Panc1 (cell line): ENCODE measurements around the gene RPS24. TPM values are rescaled to one million over a fixed set of nuclear protein-coding genes. Genes with fewer than 3 reads are reported as not detected.

Experiments
- ATAC-seq: fragments of 200-7000 bp; cut with Tn5 transposase; 2 replicates; pipeline ENCODE4 v1.9.1; 2020; ENCODE audit warnings: mild to moderate bottlenecking, moderate library complexity
- BruUV-seq: library from RNA; stranded (reverse); fragments of 400-500 nt; replicated peaks from 2 replicates; lab custom pipeline; 2021; lab: Mats Ljungman, UMichigan
- CTCF ChIA-PET: fragments of 300-600 bp; sonication (Branson Sonifier 250); formaldehyde crosslinking; loops from one replicate; lab custom pipeline; 2022; ENCODE audit warnings: antibody characterized with exemption; lab: Charles Lee
- POLR2A ChIA-PET: fragments of 300-600 bp; sonication (Branson Sonifier 250); formaldehyde crosslinking; loops from one replicate; lab custom pipeline; 2022; ENCODE audit warnings: antibody characterized with exemption; lab: Charles Lee
- DNase-seq: peaks from one replicate; pipeline ENCODE4 v3.0.0-alpha.2; 2010; ENCODE audit warnings: low read depth, low spot score
- H3K27ac ChIP-seq: 2 replicates; pipeline ENCODE4 v1.5.1; 2011; ENCODE audit warnings: mild to moderate bottlenecking, low read length, inconsistent platforms
- H3K27me3 ChIP-seq: fragments of 200-500 bp; sonication (Bioruptor generic); 2 replicates; pipeline ENCODE4 v1.6.0; 2014; ENCODE audit warnings: low read length, inconsistent platforms; ENCODE audit not compliant: control insufficient read depth, insufficient read depth
- H3K36me3 ChIP-seq: fragments of 200-500 bp; sonication (Bioruptor generic); 2 replicates; pipeline ENCODE4 v1.5.1; 2014; ENCODE audit warnings: inconsistent platforms, mild to moderate bottlenecking, low read length, moderate library complexity; ENCODE audit not compliant: control insufficient read depth, insufficient read depth
- H3K4me1 ChIP-seq: 2 replicates; pipeline ENCODE4 v1.5.1; 2011; ENCODE audit warnings: inconsistent platforms, mild to moderate bottlenecking, low read length, moderate library complexity; ENCODE audit not compliant: control insufficient read depth, insufficient read depth
- H3K4me3 ChIP-seq, 2 experiments: 2 replicates each; pipeline ENCODE4 v1.5.1; 2011 to 2012; ENCODE audit warnings: low read depth in 2 of 2, low read length in 2 of 2, mild to moderate bottlenecking in 2 of 2, inconsistent platforms in 1 of 2, moderate library complexity in 1 of 2
- H3K9me3 ChIP-seq: fragments of 200-500 bp; sonication (Bioruptor generic); 2 replicates; pipeline ENCODE4 v1.5.1; 2014; ENCODE audit warnings: low read depth, mild to moderate bottlenecking, inconsistent platforms, low read length, moderate library complexity; ENCODE audit not compliant: control insufficient read depth, insufficient read depth
- CTCF ChIP-seq: fragments of 450-650 bp; IDR thresholded peaks from 2 replicates; pipeline ENCODE4 v1.5.1; 2017; ENCODE audit warnings: mild to moderate bottlenecking
- POLR2AphosphoS5 ChIP-seq: IDR thresholded peaks from 2 replicates; pipeline ENCODE4 v1.6.1; 2012; ENCODE audit warnings: mild to moderate bottlenecking, low read depth, low read length, moderate library complexity
- SIN3A ChIP-seq: IDR thresholded peaks from 2 replicates; pipeline ENCODE4 v1.6.1; 2012; ENCODE audit warnings: low read depth, mild to moderate bottlenecking, low read length, moderate library complexity, borderline replicate concordance; ENCODE audit not compliant: insufficient read depth
- TCF7L2 ChIP-seq: IDR thresholded peaks from 2 replicates; pipeline ENCODE4 v1.6.1; 2011; ENCODE audit warnings: mild to moderate bottlenecking, low read depth, low read length, inconsistent platforms
- in situ Hi-C: cut with HindIII; loops from 2 replicates; pipeline ENCODE4 v1.10.0; 2016; ENCODE audit warnings: low sequenced_read_pairs, low pct_unique_long_range_greater_than_20kb
- intact Hi-C: fragments of 100-400 bp; cut with micrococcal nuclease; formaldehyde crosslinking; loops from one replicate; pipeline ENCODE4 v1.10.0; 2022; ENCODE audit not compliant: unreplicated experiment
- total RNA-seq: library from RNA; stranded (reverse); gene quantifications from one replicate; pipeline ENCODE4 v1.2.1, GENCODE V29; 2021; ENCODE audit not compliant: unreplicated experiment
- TF ChIP-seq, protein P1 (sequence below), 2 experiments: IDR thresholded peaks; 2 replicates each; pipeline ENCODE4 v1.6.1; 2011 to 2012; ENCODE audit warnings: low read depth in 2 of 2, control low read depth in 1 of 2, low read length in 1 of 2, mild to moderate bottlenecking in 1 of 2, moderate library complexity in 1 of 2; ENCODE audit not compliant: insufficient read depth in 1 of 2

RPS24 gene
- total RNA-seq, 1 experiment from 2014 or later: 1,400 TPM

DNA sequence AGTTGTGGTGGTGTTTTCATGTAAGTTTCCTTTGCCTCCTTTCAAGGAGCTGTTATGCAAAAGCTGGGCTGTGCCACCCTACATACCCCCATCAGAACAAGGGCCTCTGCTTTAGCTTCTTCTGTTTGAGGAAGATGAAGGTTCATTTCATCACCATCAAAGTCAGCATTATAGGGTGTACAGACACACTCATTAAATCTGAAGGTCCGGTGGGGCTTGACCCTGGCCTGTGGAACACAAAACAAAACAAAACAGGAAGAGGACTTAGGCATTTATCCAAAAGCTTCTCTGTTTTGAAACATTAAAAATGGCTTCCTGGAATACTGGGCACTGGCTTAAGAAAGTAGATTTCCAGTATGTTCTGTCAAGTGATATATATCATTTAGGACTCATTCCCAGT is 20.1 kb upstream of the RPS24 start:
- in situ Hi-C loops: no loop called here

GRCh38 chr10:78015546-78015945 is 18.1 kb upstream of the RPS24 start:
- no TSS peak for BruUV-seq
- H3K36me3 ChIP-seq: peaks cover 43% of the 10 kb centered on the region
- CTCF ChIA-PET: no interaction called here

More for the DNA sequence above, 20.1 kb upstream of the RPS24 start:
- TF ChIP-seq CTCF (no peak), SIN3A (no peak), TCF7L2 (no peak), POLR2AphosphoS5 (no peak)
- TF ChIP-seq, protein P1, sequence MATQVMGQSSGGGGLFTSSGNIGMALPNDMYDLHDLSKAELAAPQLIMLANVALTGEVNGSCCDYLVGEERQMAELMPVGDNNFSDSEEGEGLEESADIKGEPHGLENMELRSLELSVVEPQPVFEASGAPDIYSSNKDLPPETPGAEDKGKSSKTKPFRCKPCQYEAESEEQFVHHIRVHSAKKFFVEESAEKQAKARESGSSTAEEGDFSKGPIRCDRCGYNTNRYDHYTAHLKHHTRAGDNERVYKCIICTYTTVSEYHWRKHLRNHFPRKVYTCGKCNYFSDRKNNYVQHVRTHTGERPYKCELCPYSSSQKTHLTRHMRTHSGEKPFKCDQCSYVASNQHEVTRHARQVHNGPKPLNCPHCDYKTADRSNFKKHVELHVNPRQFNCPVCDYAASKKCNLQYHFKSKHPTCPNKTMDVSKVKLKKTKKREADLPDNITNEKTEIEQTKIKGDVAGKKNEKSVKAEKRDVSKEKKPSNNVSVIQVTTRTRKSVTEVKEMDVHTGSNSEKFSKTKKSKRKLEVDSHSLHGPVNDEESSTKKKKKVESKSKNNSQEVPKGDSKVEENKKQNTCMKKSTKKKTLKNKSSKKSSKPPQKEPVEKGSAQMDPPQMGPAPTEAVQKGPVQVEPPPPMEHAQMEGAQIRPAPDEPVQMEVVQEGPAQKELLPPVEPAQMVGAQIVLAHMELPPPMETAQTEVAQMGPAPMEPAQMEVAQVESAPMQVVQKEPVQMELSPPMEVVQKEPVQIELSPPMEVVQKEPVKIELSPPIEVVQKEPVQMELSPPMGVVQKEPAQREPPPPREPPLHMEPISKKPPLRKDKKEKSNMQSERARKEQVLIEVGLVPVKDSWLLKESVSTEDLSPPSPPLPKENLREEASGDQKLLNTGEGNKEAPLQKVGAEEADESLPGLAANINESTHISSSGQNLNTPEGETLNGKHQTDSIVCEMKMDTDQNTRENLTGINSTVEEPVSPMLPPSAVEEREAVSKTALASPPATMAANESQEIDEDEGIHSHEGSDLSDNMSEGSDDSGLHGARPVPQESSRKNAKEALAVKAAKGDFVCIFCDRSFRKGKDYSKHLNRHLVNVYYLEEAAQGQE (IDR thresholded peaks at IDR 0.05; ENCODE audit: insufficient read depth in 1 of 2, low read depth in 2 of 2, low read length in 1 of 2): no peak
- Histone ChIP-seq H3K4me1 (no peaks in the 10 kb centered on the region), H3K27me3 (no peaks in the 10 kb centered on the region), H3K4me3 (no peak overlapping the region), H3K36me3 (peaks cover 47% of the 10 kb centered on the region), H3K27ac (no peak overlapping the region), H3K9me3 (no peaks in the 10 kb centered on the region)
- ATAC-seq: no peak
- intact Hi-C loops: loop anchor here (5.0 kb wide), 1 partner anchor 166 kb away; no protein-coding TSS in a partner anchor
- no TSS peak for BruUV-seq
- ChIA-PET CTCF (no interaction called here), POLR2A (no interaction called here)
- no peak for DNase-seq

More at GRCh38 chr10:78015546-78015945, 18.1 kb upstream of the RPS24 start:
- in situ Hi-C loops (no loop called here), intact Hi-C loops (no loop called here)
- ATAC-seq: no peak
- DNase-seq: no peak
- POLR2A ChIA-PET: interaction anchor here (0.6 kb wide), 1 partner anchor 156 kb away, joined by 6 read pairs; no protein-coding TSS in a partner anchor
- no peak for TF ChIP-seq SIN3A
- no peak for TF ChIP-seq POLR2AphosphoS5
- TF ChIP-seq CTCF: no peak
- TF ChIP-seq, protein P1 (IDR thresholded peaks at IDR 0.05; ENCODE audit: insufficient read depth in 1 of 2, low read depth in 2 of 2, low read length in 1 of 2): no peak
- TF ChIP-seq TCF7L2: no peak
- no peaks in the 10 kb centered on the region for H3K27me3 ChIP-seq
- H3K4me1 ChIP-seq: no peaks in the 10 kb centered on the region
- no peaks in the 10 kb centered on the region for H3K9me3 ChIP-seq
- H3K27ac ChIP-seq: no peak overlapping the region
- H3K4me3 ChIP-seq: no peak overlapping the region
